DOHH2 (cell line): ENCODE results near the gene CMSS1.

ENCODE experiments used
- CTCF ChIP-seq: fragments of 200-600 bp; sonication (generic); IDR thresholded peaks from one replicate; pipeline ENCODE4 v1.5.1; 2014; ENCODE audit warnings: antibody characterized with exemption, mild to moderate bottlenecking, low read depth, low read length; ENCODE audit not compliant: poor library complexity, severe bottlenecking
- EZH2phosphoT487 ChIP-seq: fragments of 200-600 bp; sonication (generic); IDR thresholded peaks from 2 replicates; pipeline ENCODE4 v1.6.1; 2017; ENCODE audit warnings: borderline replicate concordance, mild to moderate bottlenecking, antibody characterized with exemption, low read length, moderate library complexity, mixed read lengths

DNA sequence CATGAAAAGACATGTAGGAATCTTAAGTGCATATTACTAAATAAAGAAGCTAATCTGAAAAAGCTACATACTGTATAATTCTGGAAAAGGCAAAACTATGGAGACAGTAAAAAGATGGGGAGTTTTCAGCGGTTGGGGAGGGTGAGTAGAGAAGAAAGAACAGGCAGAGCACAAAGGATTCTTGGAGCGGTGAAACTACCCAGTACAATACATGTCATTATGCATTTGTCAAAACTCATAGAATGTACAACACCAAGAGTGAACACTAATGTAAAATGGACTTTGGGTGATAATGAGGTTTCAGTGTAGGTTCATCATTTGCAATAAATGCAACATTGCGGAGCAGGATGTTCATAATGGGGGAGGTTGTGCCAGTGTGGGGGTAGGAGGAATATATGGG is 45.5 kb upstream of the CMSS1 start:
- TF ChIP-seq CTCF (no peak), EZH2phosphoT487 (no peak)
